PC-9 (cell line): ENCODE measurements around the gene ATRN. TPM values are rescaled to one million over a fixed set of nuclear protein-coding genes. Genes with fewer than 3 reads are reported as not detected.

Source experiments
- BruUV-seq: library from RNA; stranded (reverse); fragments of 400-500 nt; replicated peaks from 2 replicates; lab custom pipeline; 2021; lab: Mats Ljungman, UMichigan
- CTCF ChIA-PET: fragments of 300-600 bp; sonication (Branson Sonifier 250); formaldehyde crosslinking; loops from one replicate; lab custom pipeline; 2022; ENCODE audit warnings: antibody characterized with exemption; lab: Charles Lee
- POLR2A ChIA-PET: fragments of 300-600 bp; sonication (Branson Sonifier 250); formaldehyde crosslinking; loops from one replicate; lab custom pipeline; 2022; ENCODE audit warnings: antibody characterized with exemption; ENCODE audit not compliant: unreplicated experiment; lab: Charles Lee
- DNase-seq, 2 experiments: peaks; one replicate each; pipeline versions ENCODE4 v3.0.0 to v3.0.0-alpha.2; 2015 to 2022; ENCODE audit warnings: mixed read lengths in 1 of 2
- H2AFZ ChIP-seq: fragments of 200-600 bp; sonication (generic); 2 replicates; pipeline ENCODE4 v1.8.1; 2017; ENCODE audit warnings: antibody characterized with exemption
- H3F3A ChIP-seq: fragments of 200-600 bp; sonication (generic); 2 replicates; pipeline ENCODE4 v1.8.1; 2017; ENCODE audit warnings: antibody characterized with exemption, mild to moderate bottlenecking, low read depth; ENCODE audit not compliant: insufficient read depth
- H3K27ac ChIP-seq: fragments of 200-600 bp; sonication (generic); 2 replicates; pipeline ENCODE4 v1.6.1; 2016; ENCODE audit warnings: mixed run types
- H3K27me3 ChIP-seq: fragments of 200-600 bp; sonication (generic); 2 replicates; pipeline ENCODE4 v1.6.1; 2016; ENCODE audit warnings: low read depth, mixed run types; ENCODE audit not compliant: insufficient read depth
- H3K36me3 ChIP-seq: fragments of 200-600 bp; sonication (generic); 2 replicates; pipeline ENCODE4 v1.6.1; 2016; ENCODE audit warnings: low read depth, mixed run types
- H3K4me1 ChIP-seq: fragments of 200-600 bp; sonication (generic); replicated peaks from 2 replicates; pipeline ENCODE4 v1.6.1; 2016; ENCODE audit warnings: mixed run types; ENCODE audit not compliant: insufficient read depth
- H3K4me2 ChIP-seq: fragments of 200-600 bp; sonication (generic); 2 replicates; pipeline ENCODE4 v1.6.1; 2017; ENCODE audit warnings: mixed run types
- H3K4me3 ChIP-seq: fragments of 200-600 bp; sonication (generic); 2 replicates; pipeline ENCODE4 v1.6.1; 2016; ENCODE audit warnings: mixed run types
- H3K79me2 ChIP-seq: fragments of 200-600 bp; sonication (generic); 2 replicates; pipeline ENCODE4 v1.6.1; 2017; ENCODE audit warnings: low read depth, mixed run types
- H3K9me2 ChIP-seq: fragments of 200-600 bp; sonication (generic); 2 replicates; pipeline ENCODE4 v1.8.1; 2017; ENCODE audit warnings: mild to moderate bottlenecking; ENCODE audit not compliant: insufficient read depth
- H3K9me3 ChIP-seq: fragments of 200-600 bp; sonication (generic); 2 replicates; pipeline ENCODE4 v1.8.1; 2016; ENCODE audit warnings: low read depth; ENCODE audit not compliant: insufficient read depth
- H4K20me1 ChIP-seq: fragments of 200-600 bp; sonication (generic); 2 replicates; pipeline ENCODE4 v1.8.1; 2017; ENCODE audit not compliant: insufficient read depth
- EZH2 ChIP-seq: fragments of 200-600 bp; sonication (generic); IDR thresholded peaks from 2 replicates; pipeline ENCODE4 v1.8.0; 2017; ENCODE audit warnings: antibody characterized with exemption, low read depth
- intact Hi-C: fragments of 100-400 bp; cut with micrococcal nuclease; formaldehyde crosslinking; loops from one replicate; pipeline ENCODE4 v1.10.0; 2022; ENCODE audit not compliant: unreplicated experiment
- total RNA-seq: library from RNA; stranded (reverse); gene quantifications from 2 replicates; pipeline ENCODE4 v1.2.3, GENCODE V29; 2021
- TF ChIP-seq, protein P1 (sequence below): fragments of 200-600 bp; sonication (generic); conservative IDR thresholded peaks from 2 replicates; pipeline ENCODE4 v1.6.1; 2017; ENCODE audit warnings: mixed run types, antibody characterized with exemption, mild to moderate bottlenecking, moderate library complexity

ATRN gene
- total RNA-seq, 1 experiment from 2014 or later: 34.9 TPM

DNA sequence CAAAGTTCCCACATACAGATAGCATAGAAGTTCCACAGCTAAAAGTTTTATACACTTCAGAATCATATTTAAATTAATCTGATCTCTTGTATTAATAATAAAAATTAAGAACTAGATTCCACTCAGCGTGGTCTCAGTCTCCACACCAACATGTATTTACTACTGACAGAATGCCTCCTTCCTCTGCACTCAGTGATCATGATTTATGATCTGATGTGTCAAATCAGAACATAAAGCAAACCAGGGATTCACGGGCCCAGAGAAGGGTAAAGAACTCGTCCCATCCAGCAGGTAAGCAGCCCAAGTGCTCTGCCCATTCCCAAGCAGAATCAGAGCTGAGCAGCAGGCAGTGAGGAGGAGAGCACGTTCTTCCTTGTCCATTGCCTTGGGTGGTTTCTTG lies 14.2 kb upstream of the ATRN start:
- Histone ChIP-seq H3K27me3 (peaks cover 4% of the 10 kb centered on the region; the same call in 1 of the 2 replicates), H3K27ac (no peak overlapping the region), H3K79me2 (no peaks in the 10 kb centered on the region), H3K9me3 (no peaks in the 10 kb centered on the region), H3K4me3 (no peak overlapping the region), H3K4me2 (no peak overlapping the region), H3K36me3 (no peaks in the 10 kb centered on the region), H4K20me1 (no peaks in the 10 kb centered on the region), H2AFZ (no peak overlapping the region), H3F3A (no peaks in the 10 kb centered on the region), H3K4me1 (no peaks in the 10 kb centered on the region), H3K9me2 (no peaks in the 10 kb centered on the region)
- no TSS peak for BruUV-seq
- intact Hi-C loops: no loop called here
- TF ChIP-seq, protein P1, sequence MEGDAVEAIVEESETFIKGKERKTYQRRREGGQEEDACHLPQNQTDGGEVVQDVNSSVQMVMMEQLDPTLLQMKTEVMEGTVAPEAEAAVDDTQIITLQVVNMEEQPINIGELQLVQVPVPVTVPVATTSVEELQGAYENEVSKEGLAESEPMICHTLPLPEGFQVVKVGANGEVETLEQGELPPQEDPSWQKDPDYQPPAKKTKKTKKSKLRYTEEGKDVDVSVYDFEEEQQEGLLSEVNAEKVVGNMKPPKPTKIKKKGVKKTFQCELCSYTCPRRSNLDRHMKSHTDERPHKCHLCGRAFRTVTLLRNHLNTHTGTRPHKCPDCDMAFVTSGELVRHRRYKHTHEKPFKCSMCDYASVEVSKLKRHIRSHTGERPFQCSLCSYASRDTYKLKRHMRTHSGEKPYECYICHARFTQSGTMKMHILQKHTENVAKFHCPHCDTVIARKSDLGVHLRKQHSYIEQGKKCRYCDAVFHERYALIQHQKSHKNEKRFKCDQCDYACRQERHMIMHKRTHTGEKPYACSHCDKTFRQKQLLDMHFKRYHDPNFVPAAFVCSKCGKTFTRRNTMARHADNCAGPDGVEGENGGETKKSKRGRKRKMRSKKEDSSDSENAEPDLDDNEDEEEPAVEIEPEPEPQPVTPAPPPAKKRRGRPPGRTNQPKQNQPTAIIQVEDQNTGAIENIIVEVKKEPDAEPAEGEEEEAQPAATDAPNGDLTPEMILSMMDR: no peak
- no peak for TF ChIP-seq EZH2
- ChIA-PET CTCF (no interaction called here), POLR2A (interaction anchor here (0.7 kb wide), 1 partner anchor 12 kb away, joined by 3 read pairs; no protein-coding TSS in a partner anchor)
- no peak for DNase-seq

DNA sequence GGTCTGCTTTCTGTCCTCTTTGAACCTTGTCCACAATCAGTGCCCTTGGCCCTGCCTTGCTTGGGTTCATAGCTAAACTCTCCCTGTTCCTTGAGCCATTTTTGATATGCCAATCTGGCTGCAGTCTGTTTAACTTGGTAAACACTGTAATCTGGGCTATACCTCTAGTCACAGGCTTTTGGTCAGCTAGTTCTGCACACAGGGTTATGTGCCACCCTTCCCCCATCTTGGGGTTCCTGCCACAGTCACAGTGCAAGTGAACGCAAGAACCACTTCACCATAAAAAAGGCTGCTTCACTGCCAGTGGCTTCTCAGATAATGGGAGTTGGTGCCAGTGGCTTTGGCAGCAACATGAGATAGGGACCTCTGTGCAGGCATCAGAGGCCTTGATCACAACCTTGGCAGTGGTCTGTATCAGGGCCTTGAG lies 10.9 kb upstream of the ATRN start:
- Histone ChIP-seq H3K36me3 (no peaks in the 10 kb centered on the region), H3K79me2 (no peaks in the 10 kb centered on the region), H3K4me1 (no peaks in the 10 kb centered on the region), H2AFZ (no peak overlapping the region), H4K20me1 (no peaks in the 10 kb centered on the region), H3K9me3 (no peaks in the 10 kb centered on the region), H3K4me2 (no peak overlapping the region), H3K4me3 (no peak overlapping the region), H3K9me2 (no peaks in the 10 kb centered on the region), H3F3A (no peaks in the 10 kb centered on the region), H3K27ac (no peak overlapping the region), H3K27me3 (peaks cover 4% of the 10 kb centered on the region; the same call in 1 of the 2 replicates)
- ChIA-PET POLR2A (no interaction called here), CTCF (no interaction called here)
- no TSS peak for BruUV-seq
- TF ChIP-seq, protein P1: no peak
- no peak for TF ChIP-seq EZH2
- DNase-seq: no peak
- intact Hi-C loops: no loop called here

DNA sequence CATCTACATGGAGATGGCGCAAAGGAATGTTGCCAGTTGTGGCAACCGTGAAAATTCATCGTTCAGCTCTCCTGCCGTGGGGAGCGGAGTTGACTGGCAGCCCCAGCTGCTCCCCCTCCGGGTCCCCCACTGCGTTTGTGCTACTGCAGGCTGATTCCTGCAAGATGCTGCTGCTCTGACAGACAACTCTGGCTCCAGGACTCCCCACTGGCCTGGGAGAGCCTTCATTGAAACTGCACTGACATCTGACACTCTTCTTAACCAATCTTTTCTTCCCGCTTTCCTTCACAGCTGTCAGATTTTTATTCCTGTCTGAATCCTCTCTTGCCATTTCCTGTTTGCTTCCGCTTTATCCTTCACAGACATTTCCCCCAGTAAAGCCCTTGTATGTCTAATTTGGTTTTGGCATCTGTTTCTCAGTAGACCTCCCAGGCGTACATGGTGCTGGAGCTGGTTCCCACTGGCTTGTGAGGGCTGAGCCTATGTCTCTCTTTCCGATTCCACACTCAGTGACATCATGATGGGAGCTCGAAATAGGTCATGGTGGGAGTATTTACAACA lies 9.5 kb upstream of the ATRN start:
- H3K4me2 ChIP-seq: no peak overlapping the region
- no peak overlapping the region for H3K4me3 ChIP-seq
- H3K27ac ChIP-seq: no peak overlapping the region
- no peaks in the 10 kb centered on the region for H3K79me2 ChIP-seq
- DNase-seq: no peak
- H3K27me3 ChIP-seq: peaks cover 4% of the 10 kb centered on the region; the same call in 1 of the 2 replicates
- TF ChIP-seq, protein P1: no peak
- no peak for TF ChIP-seq EZH2
- H4K20me1 ChIP-seq: no peaks in the 10 kb centered on the region
- intact Hi-C loops: no loop called here
- ChIA-PET POLR2A (interaction anchor here (0.6 kb wide), 1 partner anchor 456 kb away, joined by 4 read pairs; no protein-coding TSS in a partner anchor), CTCF (no interaction called here)
- H3K36me3 ChIP-seq: no peaks in the 10 kb centered on the region
- no peaks in the 10 kb centered on the region for H3F3A ChIP-seq
- H2AFZ ChIP-seq: no peak overlapping the region
- no TSS peak for BruUV-seq
- no peaks in the 10 kb centered on the region for H3K9me3 ChIP-seq
- H3K9me2 ChIP-seq: no peaks in the 10 kb centered on the region
- H3K4me1 ChIP-seq: no peaks in the 10 kb centered on the region
